Activated CD4-positive, CD25-positive, alpha-beta regulatory T cell treated with anti-CD3 and anti-CD28 coated beads, Interleukin-2, amount 50 U/mL, for 72 hours (primary cell): ENCODE measurements around the gene ZBTB42.

Experiments used
- DNase-seq: peaks from one replicate; pipeline ENCODE4 v3.0.0; 2021

Gene ZBTB42

GRCh38 chr14:104769324-104770071 lies 31.4 kb upstream of the ZBTB42 start:
- no peak for DNase-seq

DNA sequence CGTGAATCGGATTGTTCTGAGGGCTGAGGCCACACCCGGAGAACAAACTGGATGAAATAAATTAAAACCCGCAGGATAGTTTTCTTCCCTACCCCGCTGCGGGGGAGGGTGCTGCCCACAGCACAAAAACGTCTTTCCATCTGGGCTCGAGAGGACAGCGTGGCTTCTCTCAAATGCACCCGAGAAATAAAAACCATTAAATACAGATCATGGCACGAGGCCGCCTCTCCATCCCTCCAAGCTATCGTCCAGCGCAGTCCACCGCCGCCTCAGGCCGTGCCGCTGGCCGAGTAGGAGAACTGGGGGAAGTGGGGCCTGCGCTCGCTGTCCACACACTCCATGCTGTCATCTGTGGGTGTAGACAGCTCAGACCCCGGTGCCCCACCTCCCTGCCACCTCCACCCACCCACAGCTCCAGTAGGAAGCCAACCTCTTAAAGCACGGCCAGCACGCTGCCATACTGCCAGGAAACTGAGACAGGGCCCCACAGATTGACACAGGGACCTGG lies 30.8 kb upstream of the ZBTB42 start:
- no peak for DNase-seq

- DNase-seq: no peak
Measured at GRCh38 chr14:104770851-104771272, 30.0 kb upstream of the ZBTB42 start.

DNA sequence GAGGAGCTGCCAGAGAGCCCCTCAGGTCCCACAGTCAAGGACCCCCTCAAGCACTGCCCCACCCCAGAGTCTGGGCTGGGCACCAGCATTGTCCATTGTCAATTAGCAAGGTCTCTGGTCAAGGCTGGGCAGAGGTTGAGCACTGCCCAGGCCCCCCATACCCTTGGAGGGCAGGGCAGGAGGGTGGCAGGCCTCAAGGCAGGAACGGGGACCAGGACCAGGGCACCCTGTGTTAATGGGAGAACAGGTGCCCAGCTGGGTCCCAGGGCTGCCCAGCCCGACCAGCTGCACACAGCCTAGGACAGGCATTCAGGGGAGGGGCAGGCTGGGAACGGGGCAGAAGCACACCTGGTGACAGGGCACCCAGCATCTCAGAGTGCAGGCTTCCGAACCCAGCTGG lies 29.5 kb upstream of the ZBTB42 start:
- DNase-seq: no peak

- DNase-seq: no peak
Measured at GRCh38 chr14:104771918-104772706, 28.8 kb upstream of the ZBTB42 start.

GRCh38 chr14:104772707-104773504 lies 28.0 kb upstream of the ZBTB42 start:
- no peak for DNase-seq

DNA sequence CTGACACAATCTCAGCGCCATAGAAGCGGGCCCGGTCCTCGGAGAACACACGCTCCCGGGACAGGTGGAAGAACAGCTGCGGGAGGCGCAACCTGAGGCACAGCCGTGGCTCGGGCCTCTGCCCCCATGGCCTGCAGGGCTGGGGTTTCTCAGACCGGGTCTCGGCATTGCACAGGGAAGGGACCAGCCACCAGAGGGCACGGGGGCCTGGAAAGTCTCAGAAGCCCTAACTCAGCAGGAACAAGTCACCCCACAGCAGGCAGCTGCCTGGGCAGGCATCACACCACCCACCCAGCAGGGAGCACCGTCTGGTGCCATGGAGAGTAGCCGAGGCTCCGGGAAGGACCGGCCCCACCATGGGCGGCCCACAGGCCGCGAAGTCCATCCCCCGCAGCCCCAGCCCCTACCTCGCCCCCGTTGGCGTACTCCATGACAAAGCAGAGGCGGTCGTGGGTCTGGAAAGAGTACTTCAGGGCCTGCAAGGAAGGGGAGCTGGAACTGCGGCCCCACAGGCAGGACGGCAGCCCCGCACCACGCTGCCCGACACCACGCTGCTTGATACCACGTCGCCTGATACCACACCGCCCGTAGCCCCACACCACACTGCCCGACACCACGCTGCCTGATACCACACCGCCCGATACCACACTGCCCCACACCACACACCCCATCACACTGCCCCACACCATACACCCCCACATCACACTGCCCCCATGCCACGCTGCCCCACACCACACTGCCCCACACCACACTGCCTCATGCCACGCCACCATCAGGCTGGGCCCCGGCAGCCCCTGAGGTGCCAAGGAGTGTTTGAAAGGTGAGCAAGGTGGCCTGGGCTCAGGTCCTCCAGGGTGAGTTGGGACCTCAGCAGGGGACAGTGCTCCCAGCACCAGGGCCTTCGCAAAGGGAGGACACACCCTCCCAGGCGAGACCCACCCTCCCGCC lies 27.1 kb upstream of the ZBTB42 start:
- DNase-seq: no peak

GRCh38 chr14:104774453-104775072 lies 26.3 kb upstream of the ZBTB42 start:
- no peak for DNase-seq

DNA sequence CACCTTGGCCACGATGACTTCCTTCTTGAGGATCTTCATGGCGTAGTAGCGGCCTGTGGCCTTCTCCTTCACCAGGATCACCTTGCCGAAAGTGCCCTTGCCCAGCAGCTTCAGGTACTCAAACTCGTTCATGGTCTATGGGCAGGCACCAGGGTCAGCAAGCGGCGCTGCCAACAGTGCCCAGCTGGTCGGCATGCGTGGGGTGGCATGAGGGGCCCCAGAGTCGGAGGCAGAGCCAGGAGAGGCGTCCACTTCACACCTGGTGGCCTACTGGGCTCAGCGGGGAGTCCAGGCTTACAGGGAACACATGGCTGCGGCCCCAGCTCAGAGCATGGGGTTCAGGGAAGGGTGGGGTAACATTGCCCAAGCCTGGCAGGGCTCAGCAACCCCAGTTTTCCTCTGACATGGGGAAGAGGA lies 25.8 kb upstream of the ZBTB42 start:
- DNase-seq: no peak

DNA sequence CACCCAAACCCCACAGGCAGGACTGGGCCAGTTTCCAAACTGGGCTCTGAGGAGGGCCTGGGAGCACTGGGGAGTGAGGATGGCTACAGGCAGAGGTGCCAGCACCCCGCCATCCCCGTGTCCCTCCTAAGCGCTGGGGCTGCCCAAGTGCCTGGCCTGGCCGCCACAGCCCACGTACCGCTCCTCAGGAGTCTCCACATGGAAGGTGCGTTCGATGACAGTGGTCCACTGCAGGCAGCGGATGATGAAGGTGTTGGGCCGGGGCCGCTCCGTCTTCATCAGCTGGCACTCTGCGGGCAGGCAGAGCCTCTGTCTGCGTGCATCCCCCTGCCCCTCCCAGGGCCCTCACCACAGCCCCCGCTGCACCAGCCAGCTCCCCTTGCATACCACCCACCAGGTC lies 24.4 kb upstream of the ZBTB42 start:
- no peak for DNase-seq

GRCh38 chr14:104776961-104777807 lies 23.7 kb upstream of the ZBTB42 start:
- DNase-seq: no peak

DNA sequence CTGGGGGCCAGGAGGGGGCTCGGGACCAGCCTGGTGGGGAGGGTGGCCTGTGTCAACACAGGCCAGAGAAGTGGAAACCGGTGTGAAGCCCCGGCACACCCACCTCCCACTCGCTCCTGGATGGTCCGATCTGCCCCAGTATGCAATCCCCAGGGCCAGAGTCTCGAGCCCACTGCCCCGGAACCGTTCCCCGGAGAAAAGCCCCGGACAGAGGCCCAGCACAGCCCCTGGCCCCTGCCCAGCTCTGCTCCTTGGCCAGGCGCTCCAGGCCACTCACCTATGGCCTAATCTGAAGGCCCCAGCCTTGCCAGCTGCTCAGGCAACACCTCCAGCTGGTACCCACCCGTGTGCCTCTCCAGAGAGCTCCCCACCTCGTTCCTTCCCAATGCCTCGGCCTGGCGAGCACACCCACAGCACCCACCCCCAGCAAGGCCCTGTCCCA lies 23.1 kb upstream of the ZBTB42 start:
- DNase-seq: no peak

- no peak for DNase-seq
Measured at GRCh38 chr14:104778694-104779331, 22.1 kb upstream of the ZBTB42 start.

DNA sequence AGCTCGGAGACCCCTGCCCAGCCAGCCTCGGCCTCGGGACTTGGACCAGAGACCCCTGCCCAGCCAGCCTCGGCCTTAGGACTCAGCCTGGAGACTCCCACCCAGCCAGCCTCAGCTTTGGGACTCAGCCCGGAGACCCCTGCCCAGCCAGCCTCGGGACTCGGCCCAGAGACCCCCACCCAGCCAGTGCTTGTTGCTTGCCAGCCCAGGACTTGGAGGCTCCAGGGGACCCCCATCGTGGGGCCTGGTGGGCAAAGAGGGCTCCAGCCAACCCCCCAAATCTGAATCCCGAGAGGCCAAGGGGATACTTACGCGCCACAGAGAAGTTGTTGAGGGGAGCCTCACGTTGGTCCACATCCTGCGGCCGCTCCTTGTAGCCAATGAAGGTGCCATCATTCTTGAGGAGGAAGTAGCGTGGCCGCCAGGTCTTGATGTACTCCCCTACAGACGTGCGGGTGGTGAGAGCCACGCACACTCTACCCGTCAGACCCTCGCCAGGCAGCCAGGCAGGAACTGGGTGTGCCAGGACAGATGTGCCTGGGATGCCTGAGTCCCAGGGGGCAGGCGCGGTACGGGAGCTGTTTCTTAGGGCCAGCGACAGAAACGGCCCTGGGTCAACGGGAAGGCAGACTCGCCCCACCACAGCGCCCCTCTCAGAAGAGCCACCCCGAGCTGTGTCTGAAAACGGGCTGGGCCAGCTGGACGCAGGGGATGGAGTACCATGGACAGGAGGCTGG lies 21.0 kb upstream of the ZBTB42 start:
- no peak for DNase-seq

- no peak for DNase-seq
Measured at GRCh38 chr14:104780513-104781030, 20.3 kb upstream of the ZBTB42 start.

DNA sequence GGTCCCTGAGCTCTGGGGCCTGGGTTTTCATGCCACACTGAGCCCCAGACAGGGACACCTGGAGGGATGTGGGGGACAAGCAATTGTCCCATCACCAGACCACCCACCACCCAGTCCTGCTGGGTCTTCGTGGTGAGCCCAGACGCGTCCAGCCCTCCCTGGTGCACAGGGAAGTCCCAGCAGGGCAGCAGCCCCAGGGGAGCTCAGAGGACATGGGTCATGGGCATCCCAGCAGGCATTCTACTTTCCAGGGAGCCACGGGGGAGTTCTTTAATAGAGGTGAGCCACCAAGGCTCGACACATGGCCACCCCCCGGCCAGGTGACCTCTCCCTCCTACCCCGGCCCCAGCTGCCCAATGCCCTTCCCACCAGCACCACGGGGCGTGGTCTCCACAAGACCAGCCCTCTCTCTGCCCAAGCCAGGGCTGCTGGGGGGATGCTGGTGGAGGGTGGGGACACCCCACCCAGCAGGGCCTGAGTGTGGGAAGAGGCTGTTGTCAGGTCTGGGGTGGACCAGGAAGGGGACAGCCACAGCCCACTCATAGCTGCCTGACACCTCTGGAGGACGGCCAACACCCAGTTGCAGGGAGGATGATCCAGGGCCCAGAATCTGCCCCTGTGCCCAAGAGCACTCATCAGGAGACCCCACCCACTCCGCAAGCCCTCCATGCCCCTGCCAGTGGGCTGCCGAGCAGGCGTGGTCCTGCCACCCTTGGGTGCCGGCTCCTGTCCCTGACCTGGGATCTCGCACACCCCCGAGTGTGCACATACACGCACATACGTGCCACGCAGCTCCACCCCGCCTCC lies 19.4 kb upstream of the ZBTB42 start:
- DNase-seq: no peak

GRCh38 chr14:104782086-104782807 lies 18.7 kb upstream of the ZBTB42 start:
- no peak for DNase-seq

DNA sequence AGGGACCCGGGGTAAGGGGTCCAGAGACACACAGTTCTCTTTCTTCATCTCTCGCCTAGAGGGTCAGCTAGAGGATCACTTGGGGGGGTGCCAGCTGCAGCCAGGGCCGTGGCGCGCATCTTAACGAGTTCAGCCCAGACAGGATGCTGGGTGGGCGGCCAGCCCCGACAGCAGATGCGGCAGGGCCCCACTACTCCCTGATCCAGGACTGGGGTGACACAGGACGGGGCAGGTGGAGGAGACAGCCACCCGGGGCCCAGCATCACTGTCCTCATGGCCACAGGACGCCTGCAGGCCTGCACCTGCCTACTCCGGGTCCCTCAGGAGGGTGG lies 18.1 kb upstream of the ZBTB42 start:
- no peak for DNase-seq
